Neural crest cell (in vitro differentiated cells): Measurements from ENCODE around the gene MCUB. TPM values are rescaled to one million over a fixed set of nuclear protein-coding genes. Genes with fewer than 3 reads are reported as not detected.

Experiments
- DNase-seq: peaks from one replicate; pipeline ENCODE4 v3.0.0; 2021; ENCODE audit warnings: low read depth, mixed read lengths, low spot score
- H3K27ac Mint-ChIP-seq: one replicate; pipeline ENCODE4 v1.8.0; 2021; ENCODE audit warnings: mild to moderate bottlenecking, mixed read lengths; ENCODE audit not compliant: unreplicated experiment
- H3K27me3 Mint-ChIP-seq: 2 replicates; pipeline ENCODE4 v1.8.0; 2021; ENCODE audit warnings: low read depth, mild to moderate bottlenecking, mixed read lengths
- H3K36me3 Mint-ChIP-seq: 2 replicates; pipeline ENCODE4 v1.8.0; 2021; ENCODE audit warnings: low read depth, mild to moderate bottlenecking, mixed read lengths
- H3K4me1 Mint-ChIP-seq: 2 replicates; pipeline ENCODE4 v1.8.0; 2021; ENCODE audit warnings: mixed read lengths
- H3K4me3 Mint-ChIP-seq: one replicate; pipeline ENCODE4 v1.8.0; 2021; ENCODE audit warnings: mild to moderate bottlenecking, mixed read lengths
- H3K9me3 Mint-ChIP-seq: 2 replicates; pipeline ENCODE4 v1.8.0; 2021; ENCODE audit warnings: mixed read lengths
- CTCF ChIP-seq: fragments of 200-600 bp; sonication (generic); conservative IDR thresholded peaks from 2 replicates; pipeline ENCODE4 v1.5.0; 2021; ENCODE audit warnings: antibody characterized with exemption, mild to moderate bottlenecking
- total RNA-seq: library from RNA; stranded (reverse); gene quantifications from 2 replicates; pipeline ENCODE4 v1.2.1, GENCODE V29; 2021

The MCUB gene
- total RNA-seq, 1 donor from 2014 or later, result 15.9 TPM

GRCh38 chr4:109559625-109559982 is 442 bp upstream of the MCUB start:
- Mint-ChIP-seq H3K36me3 (peaks cover 4% of the 10 kb centered on the region), H3K27me3 (peaks cover 3% of the 10 kb centered on the region), H3K27ac (peak overlapping the region; percentile 85), H3K4me3 (peak overlapping the region; percentile 85), H3K4me1 (peaks cover 23% of the 10 kb centered on the region), H3K9me3 (peaks cover 2% of the 10 kb centered on the region)
- no peak for TF ChIP-seq CTCF
- DNase-seq, result no peak

- Mint-ChIP-seq H3K27me3 (peaks cover 3% of the 10 kb centered on the region), H3K9me3 (peaks cover 2% of the 10 kb centered on the region), H3K36me3 (peaks cover 4% of the 10 kb centered on the region), H3K4me1 (peaks cover 23% of the 10 kb centered on the region), H3K27ac (no peak overlapping the region), H3K4me3 (peak overlapping the region; percentile 84)
- no peak for TF ChIP-seq CTCF
- peak; percentile 20 for DNase-seq
These were observed 828 bp downstream of the MCUB start for GRCh38 chr4:109560687-109561461.

GRCh38 chr4:109562457-109563239 is 2.6 kb downstream of the MCUB start:
- Mint-ChIP-seq H3K27ac (no peak overlapping the region), H3K36me3 (no peaks in the 10 kb centered on the region), H3K4me1 (peaks cover 23% of the 10 kb centered on the region), H3K27me3 (peaks cover 3% of the 10 kb centered on the region), H3K4me3 (peak overlapping the region; percentile 66), H3K9me3 (no peaks in the 10 kb centered on the region)
- no peak for DNase-seq
- no peak for TF ChIP-seq CTCF

GRCh38 chr4:109571494-109571893 is 11.4 kb downstream of the MCUB start:
- Mint-ChIP-seq H3K36me3 (peaks cover 10% of the 10 kb centered on the region), H3K27me3 (no peaks in the 10 kb centered on the region), H3K27ac (no peak overlapping the region), H3K4me3 (no peak overlapping the region), H3K4me1 (peaks cover 8% of the 10 kb centered on the region), H3K9me3 (peaks cover 3% of the 10 kb centered on the region)
- no peak for DNase-seq
- no peak for TF ChIP-seq CTCF

- Mint-ChIP-seq H3K36me3 (peaks cover 11% of the 10 kb centered on the region), H3K27me3 (no peaks in the 10 kb centered on the region), H3K9me3 (peaks cover 3% of the 10 kb centered on the region), H3K4me1 (peaks cover 10% of the 10 kb centered on the region), H3K27ac (no peak overlapping the region), H3K4me3 (no peak overlapping the region)
- TF ChIP-seq CTCF, result no peak
- DNase-seq, result no peak
These were observed 12.1 kb downstream of the MCUB start for GRCh38 chr4:109572154-109572553.
